Measurements from ENCODE around the gene TMEM140.

Gene TMEM140

GRCh38 chr7:135162382-135163001 lies 14.6 kb downstream of the TMEM140 start:
- H3K36me3 ChIP-seq (ENCODE audit: insufficient read depth, low read length) = peaks cover 47% of the 10 kb centered on the region

GRCh38 chr7:135164357-135165061 lies 16.6 kb downstream of the TMEM140 start:
- ATAC-seq (ENCODE audit: insufficient read depth, low read depth) (peak; percentile 17; the same call in 2 of the 3 replicates), DNase-seq (no peak)
- H3K27ac ChIP-seq (ENCODE audit: low read length) = no peak overlapping the region
- no peak overlapping the region for H3K4me3 ChIP-seq (ENCODE audit: low read depth in 1 of 2, low read length in 2 of 2)
- H3K27me3 ChIP-seq (ENCODE audit: insufficient read depth, low read length, poor library complexity) = no peaks in the 10 kb centered on the region
- H3K9me3 ChIP-seq (ENCODE audit: insufficient read depth, low read length, severe bottlenecking) = no peaks in the 10 kb centered on the region
- no peak overlapping the region for H2AFZ ChIP-seq (ENCODE audit: low read depth, low read length)
- TF ChIP-seq CTCF (IDR thresholded peaks at IDR 0.05; ENCODE audit: borderline replicate concordance, extremely low read depth, low read length, poor library complexity, severe bottlenecking) (no peak), EZH2 (IDR thresholded peaks at IDR 0.05; ENCODE audit: borderline replicate concordance, low read depth, low read length, severe bottlenecking) (no peak)
- H3K36me3 ChIP-seq (ENCODE audit: insufficient read depth, low read length) = peaks cover 54% of the 10 kb centered on the region
- peaks cover 10% of the 10 kb centered on the region; the same call in 1 of the 2 replicates for H4K20me1 ChIP-seq (ENCODE audit: insufficient read depth, low read length)
- H3K4me1 ChIP-seq (ENCODE audit: insufficient read depth, low read length) = peaks cover 33% of the 10 kb centered on the region
- H3K79me2 ChIP-seq (ENCODE audit: insufficient read depth, low read length) = peaks cover 23% of the 10 kb centered on the region
- H3K9ac ChIP-seq (ENCODE audit: low read depth, low read length) = no peak overlapping the region
- no peak overlapping the region for H3K4me2 ChIP-seq (ENCODE audit: insufficient read depth, low read length)

More at GRCh38 chr7:135162382-135163001, 14.6 kb downstream of the TMEM140 start:
- Histone ChIP-seq H3K4me1 (ENCODE audit: insufficient read depth, low read length) (peaks cover 17% of the 10 kb centered on the region), H4K20me1 (ENCODE audit: insufficient read depth, low read length) (peaks cover 4% of the 10 kb centered on the region; the same call in 1 of the 2 replicates), H3K27me3 (ENCODE audit: insufficient read depth, low read length, poor library complexity) (no peaks in the 10 kb centered on the region), H3K79me2 (ENCODE audit: insufficient read depth, low read length) (peaks cover 5% of the 10 kb centered on the region; the same call in 1 of the 2 replicates), H2AFZ (ENCODE audit: low read depth, low read length) (no peak overlapping the region), H3K4me2 (ENCODE audit: insufficient read depth, low read length) (no peak overlapping the region), H3K9ac (ENCODE audit: low read depth, low read length) (no peak overlapping the region), H3K27ac (ENCODE audit: low read length) (no peak overlapping the region), H3K4me3 (ENCODE audit: low read depth in 1 of 2, low read length in 2 of 2) (no peak overlapping the region), H3K9me3 (ENCODE audit: insufficient read depth, low read length, severe bottlenecking) (peaks cover 3% of the 10 kb centered on the region)
- TF ChIP-seq CTCF (IDR thresholded peaks at IDR 0.05; ENCODE audit: borderline replicate concordance, extremely low read depth, low read length, poor library complexity, severe bottlenecking) (no peak), EZH2 (IDR thresholded peaks at IDR 0.05; ENCODE audit: borderline replicate concordance, low read depth, low read length, severe bottlenecking) (no peak)
- ATAC-seq (ENCODE audit: insufficient read depth, low read depth) (no peak), DNase-seq (no peak)

GRCh38 chr7:135165862-135166261 lies 18.0 kb downstream of the TMEM140 start:
- no peak for ATAC-seq (ENCODE audit: insufficient read depth, low read depth)
- H3K79me2 ChIP-seq (ENCODE audit: insufficient read depth, low read length) = peaks cover 34% of the 10 kb centered on the region
- H3K4me3 ChIP-seq (ENCODE audit: low read depth in 1 of 2, low read length in 2 of 2) = no peak overlapping the region
- no peaks in the 10 kb centered on the region for H3K27me3 ChIP-seq (ENCODE audit: insufficient read depth, low read length, poor library complexity)
- TF ChIP-seq CTCF (IDR thresholded peaks at IDR 0.05; ENCODE audit: borderline replicate concordance, extremely low read depth, low read length, poor library complexity, severe bottlenecking) = no peak
- TF ChIP-seq EZH2 (IDR thresholded peaks at IDR 0.05; ENCODE audit: borderline replicate concordance, low read depth, low read length, severe bottlenecking) = no peak
- no peak overlapping the region for H2AFZ ChIP-seq (ENCODE audit: low read depth, low read length)
- H4K20me1 ChIP-seq (ENCODE audit: insufficient read depth, low read length) = peaks cover 10% of the 10 kb centered on the region; the same call in 1 of the 2 replicates
- peaks cover 54% of the 10 kb centered on the region for H3K36me3 ChIP-seq (ENCODE audit: insufficient read depth, low read length)
- no peak overlapping the region for H3K27ac ChIP-seq (ENCODE audit: low read length)
- peaks cover 29% of the 10 kb centered on the region for H3K4me1 ChIP-seq (ENCODE audit: insufficient read depth, low read length)
- H3K4me2 ChIP-seq (ENCODE audit: insufficient read depth, low read length) = no peak overlapping the region
- H3K9me3 ChIP-seq (ENCODE audit: insufficient read depth, low read length, severe bottlenecking) = no peaks in the 10 kb centered on the region
- no peak overlapping the region for H3K9ac ChIP-seq (ENCODE audit: low read depth, low read length)
- no peak for DNase-seq
